Measurements from ENCODE around the gene STAMBPL1.
A peak's percentile ranks its signal among the peaks of the same experiment; 100 is the strongest.

The STAMBPL1 gene

DNA sequence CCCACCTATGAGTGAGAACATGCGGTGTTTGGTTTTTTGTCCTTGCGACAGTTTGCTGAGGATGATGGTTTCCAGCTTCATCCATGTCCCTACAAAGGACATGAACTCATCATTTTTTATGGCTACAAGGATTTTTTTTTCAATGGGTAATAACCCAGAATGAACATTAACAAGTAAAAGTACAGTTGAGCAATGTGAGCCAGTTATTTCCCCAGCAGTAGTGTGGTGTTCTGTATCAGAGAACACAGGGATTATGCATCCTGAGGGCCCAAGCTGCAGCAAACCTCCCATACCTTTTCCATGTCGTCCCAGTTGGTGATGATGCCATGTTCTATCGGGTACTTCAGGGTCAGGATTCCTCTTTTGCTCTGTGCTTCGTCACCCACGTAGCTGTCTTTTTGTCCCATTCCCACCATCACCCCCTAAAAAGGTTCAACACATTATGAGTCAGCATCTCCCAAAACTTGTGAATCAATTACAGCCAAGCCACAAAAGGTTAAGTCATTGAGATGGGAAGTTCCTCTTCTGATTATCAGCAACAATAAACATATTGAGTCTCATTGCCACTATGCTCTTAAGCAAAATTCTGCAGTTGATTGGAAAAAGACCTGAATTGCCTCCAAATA lies 67.0 kb downstream of the STAMBPL1 start:
- no peak overlapping the region for H3K4me2 ChIP-seq (ENCODE audit: low read length)
- peaks cover 51% of the 10 kb centered on the region for H3K4me1 ChIP-seq (ENCODE audit: low read length)
- H3K9me3 ChIP-seq (ENCODE audit: insufficient read depth, low read length): no peaks in the 10 kb centered on the region
- no peaks in the 10 kb centered on the region for H3K79me2 ChIP-seq (ENCODE audit: low read length)
- no peak overlapping the region for H3K4me3 ChIP-seq (ENCODE audit: low read length)
- H3K27me3 ChIP-seq (ENCODE audit: low read depth, low read length): no peaks in the 10 kb centered on the region
- no peak overlapping the region for H3K27ac ChIP-seq (ENCODE audit: low read length)
- H4K20me1 ChIP-seq (ENCODE audit: insufficient read depth, low read length): no peaks in the 10 kb centered on the region
- no peak overlapping the region for H2AFZ ChIP-seq (ENCODE audit: low read depth, low read length)
- no peaks in the 10 kb centered on the region for H3K36me3 ChIP-seq (replicated peaks; ENCODE audit: low read depth, low read length)
- H3K9ac ChIP-seq (ENCODE audit: low read length): no peak overlapping the region
- TF ChIP-seq, protein P1, sequence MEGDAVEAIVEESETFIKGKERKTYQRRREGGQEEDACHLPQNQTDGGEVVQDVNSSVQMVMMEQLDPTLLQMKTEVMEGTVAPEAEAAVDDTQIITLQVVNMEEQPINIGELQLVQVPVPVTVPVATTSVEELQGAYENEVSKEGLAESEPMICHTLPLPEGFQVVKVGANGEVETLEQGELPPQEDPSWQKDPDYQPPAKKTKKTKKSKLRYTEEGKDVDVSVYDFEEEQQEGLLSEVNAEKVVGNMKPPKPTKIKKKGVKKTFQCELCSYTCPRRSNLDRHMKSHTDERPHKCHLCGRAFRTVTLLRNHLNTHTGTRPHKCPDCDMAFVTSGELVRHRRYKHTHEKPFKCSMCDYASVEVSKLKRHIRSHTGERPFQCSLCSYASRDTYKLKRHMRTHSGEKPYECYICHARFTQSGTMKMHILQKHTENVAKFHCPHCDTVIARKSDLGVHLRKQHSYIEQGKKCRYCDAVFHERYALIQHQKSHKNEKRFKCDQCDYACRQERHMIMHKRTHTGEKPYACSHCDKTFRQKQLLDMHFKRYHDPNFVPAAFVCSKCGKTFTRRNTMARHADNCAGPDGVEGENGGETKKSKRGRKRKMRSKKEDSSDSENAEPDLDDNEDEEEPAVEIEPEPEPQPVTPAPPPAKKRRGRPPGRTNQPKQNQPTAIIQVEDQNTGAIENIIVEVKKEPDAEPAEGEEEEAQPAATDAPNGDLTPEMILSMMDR (IDR thresholded peaks at IDR 0.05; ENCODE audit: low read depth, low read length): no peak
- no peak for TF ChIP-seq EZH2phosphoT487 (IDR thresholded peaks at IDR 0.05; ENCODE audit: low read depth)

DNA sequence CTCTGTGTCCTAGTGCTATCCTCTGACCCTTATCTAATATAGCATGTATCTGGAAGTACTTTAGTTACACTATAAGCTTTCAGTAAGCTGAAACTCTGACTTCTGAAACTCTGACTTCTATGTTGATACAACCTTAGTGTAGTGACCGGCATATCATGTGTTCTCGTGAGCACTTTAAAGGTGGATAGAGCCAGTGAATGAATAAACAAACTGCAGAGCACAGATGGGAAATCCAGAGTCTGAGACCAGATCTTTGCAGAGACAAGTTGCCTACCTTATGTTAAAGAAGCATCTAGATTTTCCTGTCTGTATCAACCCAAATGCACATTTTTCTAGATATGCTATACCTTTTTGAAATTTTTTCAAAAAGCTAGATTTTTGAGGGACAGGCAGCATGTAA lies 69.0 kb downstream of the STAMBPL1 start:
- H3K4me3 ChIP-seq (ENCODE audit: low read length): no peak overlapping the region
- H3K36me3 ChIP-seq (replicated peaks; ENCODE audit: low read depth, low read length): no peaks in the 10 kb centered on the region
- H3K27me3 ChIP-seq (ENCODE audit: low read depth, low read length): no peaks in the 10 kb centered on the region
- H2AFZ ChIP-seq (ENCODE audit: low read depth, low read length): no peak overlapping the region
- no peaks in the 10 kb centered on the region for H3K79me2 ChIP-seq (ENCODE audit: low read length)
- no peak overlapping the region for H3K27ac ChIP-seq (ENCODE audit: low read length)
- peaks cover 54% of the 10 kb centered on the region for H3K4me1 ChIP-seq (ENCODE audit: low read length)
- no peak overlapping the region for H3K9ac ChIP-seq (ENCODE audit: low read length)
- H3K4me2 ChIP-seq (ENCODE audit: low read length): no peak overlapping the region
- H4K20me1 ChIP-seq (ENCODE audit: insufficient read depth, low read length): no peaks in the 10 kb centered on the region
- no peaks in the 10 kb centered on the region for H3K9me3 ChIP-seq (ENCODE audit: insufficient read depth, low read length)
- no peak for TF ChIP-seq EZH2phosphoT487 (IDR thresholded peaks at IDR 0.05; ENCODE audit: low read depth)
- TF ChIP-seq, protein P1 (IDR thresholded peaks at IDR 0.05; ENCODE audit: low read depth, low read length): no peak

DNA sequence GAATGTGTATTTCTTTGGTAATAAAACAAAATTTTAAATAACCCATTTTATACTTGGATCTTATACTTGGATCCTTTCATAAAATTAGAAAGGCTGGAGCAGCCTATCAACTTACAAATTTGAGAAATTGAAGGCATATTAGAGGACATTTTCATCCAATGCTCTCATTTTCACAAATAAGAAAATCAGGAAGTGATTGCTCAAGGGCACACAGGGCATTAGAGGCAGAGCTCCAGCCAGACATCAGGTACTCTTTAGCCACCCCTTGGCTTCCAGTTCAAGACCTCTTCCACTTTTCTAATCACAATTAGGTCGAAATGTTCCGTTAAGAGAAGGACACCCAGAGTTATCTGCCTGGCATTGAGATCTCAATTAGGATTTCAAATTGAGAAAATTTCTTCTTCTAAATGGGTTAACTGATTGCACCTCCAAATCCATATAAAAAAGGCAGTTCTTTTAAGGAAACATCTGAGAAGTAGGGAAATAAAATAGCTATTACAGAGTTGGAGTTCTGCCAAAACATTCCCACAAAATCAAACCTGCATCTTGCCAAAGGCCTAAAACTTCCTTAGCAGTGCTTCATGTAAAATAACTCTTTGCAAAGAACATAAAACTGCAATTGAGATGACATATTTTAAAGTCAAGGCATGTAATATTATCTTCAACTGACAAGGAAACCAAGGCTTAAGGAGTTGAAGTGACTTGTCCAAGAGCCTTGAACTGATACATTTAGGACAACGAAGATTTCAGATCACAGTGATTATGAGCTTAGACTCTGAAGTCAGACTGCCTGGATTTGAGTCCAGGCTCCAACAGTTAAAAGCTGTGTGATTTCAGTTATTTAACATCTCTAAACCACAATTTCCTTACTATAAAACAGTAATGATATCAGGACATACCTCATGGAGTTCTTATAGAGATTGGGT lies 70.1 kb downstream of the STAMBPL1 start:
- H3K36me3 ChIP-seq (replicated peaks; ENCODE audit: low read depth, low read length): no peaks in the 10 kb centered on the region
- H3K9me3 ChIP-seq (ENCODE audit: insufficient read depth, low read length): no peaks in the 10 kb centered on the region
- H3K9ac ChIP-seq (ENCODE audit: low read length): no peak overlapping the region
- TF ChIP-seq, protein P1 (IDR thresholded peaks at IDR 0.05; ENCODE audit: low read depth, low read length): no peak
- TF ChIP-seq EZH2phosphoT487 (IDR thresholded peaks at IDR 0.05; ENCODE audit: low read depth): no peak
- H2AFZ ChIP-seq (ENCODE audit: low read depth, low read length): no peak overlapping the region
- H3K4me1 ChIP-seq (ENCODE audit: low read length): peaks cover 44% of the 10 kb centered on the region
- no peak overlapping the region for H3K27ac ChIP-seq (ENCODE audit: low read length)
- H4K20me1 ChIP-seq (ENCODE audit: insufficient read depth, low read length): no peaks in the 10 kb centered on the region
- H3K27me3 ChIP-seq (ENCODE audit: low read depth, low read length): no peaks in the 10 kb centered on the region
- no peak overlapping the region; the same call in 1 of the 2 replicates for H3K4me2 ChIP-seq (ENCODE audit: low read length)
- H3K4me3 ChIP-seq (ENCODE audit: low read length): no peak overlapping the region
- no peaks in the 10 kb centered on the region for H3K79me2 ChIP-seq (ENCODE audit: low read length)

DNA sequence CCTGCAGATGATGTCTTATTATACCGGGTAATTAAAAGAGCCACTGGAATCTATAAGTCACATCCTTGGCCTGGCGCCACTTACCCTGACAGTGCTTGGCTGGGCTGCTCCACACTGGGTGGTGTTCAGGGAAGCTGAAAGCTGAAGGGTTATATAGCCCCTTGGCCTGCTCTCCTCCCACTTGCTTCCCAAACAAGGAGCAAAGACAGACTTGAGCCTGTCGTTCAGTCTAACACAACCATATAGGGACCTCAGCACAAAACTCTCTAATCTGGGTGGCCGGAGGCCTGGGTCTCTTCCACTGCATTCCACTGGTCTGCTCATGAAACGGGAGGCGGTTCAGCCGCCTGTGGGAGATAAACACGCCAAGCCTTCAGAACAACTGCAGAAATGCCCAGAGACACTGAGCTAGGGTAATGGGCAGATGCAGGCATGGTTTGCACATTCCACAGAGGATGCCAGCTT lies 72.6 kb downstream of the STAMBPL1 start, which contains the start of gene ACTA2:
Gene ACTA2 (minus strand): TSS at position 127 of the 465 bp plus-strand sequence. CDS start 3,843 bp downstream, outside the sequence.
- Histone ChIP-seq H3K9ac (ENCODE audit: low read length) (peak within 1 kb of the TSS; percentile 32; the same call in 1 of the 2 replicates), H3K36me3 (replicated peaks; ENCODE audit: low read depth, low read length) (no peaks in the 10 kb centered on the region), H4K20me1 (ENCODE audit: insufficient read depth, low read length) (no peaks in the 10 kb centered on the region), H3K4me3 (ENCODE audit: low read length) (peak within 1 kb of the TSS; percentile 43; the same call in 1 of the 2 replicates), H3K4me2 (ENCODE audit: low read length) (peak within 1 kb of the TSS; percentile 64), H3K79me2 (ENCODE audit: low read length) (no peaks in the 10 kb centered on the region), H3K27me3 (ENCODE audit: low read depth, low read length) (no peaks in the 10 kb centered on the region), H3K9me3 (ENCODE audit: insufficient read depth, low read length) (no peaks in the 10 kb centered on the region), H3K4me1 (ENCODE audit: low read length) (peaks cover 30% of the 10 kb centered on the region), H3K27ac (ENCODE audit: low read length) (peak within 1 kb of the TSS; percentile 67; the same call in 1 of the 2 replicates), H2AFZ (ENCODE audit: low read depth, low read length) (0 out of 2 replicates have a peak within 1 kb of the TSS, but pooled peaks have one; percentile 44)
- TF ChIP-seq, protein P1 (IDR thresholded peaks at IDR 0.05; ENCODE audit: low read depth, low read length): no peak
- no peak for TF ChIP-seq EZH2phosphoT487 (IDR thresholded peaks at IDR 0.05; ENCODE audit: low read depth)

Measured in OCI-LY3 (cell line).